ENCODE measurements around the gene MYLK. TPM values are rescaled to one million over a fixed set of nuclear protein-coding genes. Genes with fewer than 3 reads are reported as not detected.

The MYLK gene
- total and polyA plus RNA-seq, 9 donors, result 50.2 to 645 (median 205) TPM

DNA sequence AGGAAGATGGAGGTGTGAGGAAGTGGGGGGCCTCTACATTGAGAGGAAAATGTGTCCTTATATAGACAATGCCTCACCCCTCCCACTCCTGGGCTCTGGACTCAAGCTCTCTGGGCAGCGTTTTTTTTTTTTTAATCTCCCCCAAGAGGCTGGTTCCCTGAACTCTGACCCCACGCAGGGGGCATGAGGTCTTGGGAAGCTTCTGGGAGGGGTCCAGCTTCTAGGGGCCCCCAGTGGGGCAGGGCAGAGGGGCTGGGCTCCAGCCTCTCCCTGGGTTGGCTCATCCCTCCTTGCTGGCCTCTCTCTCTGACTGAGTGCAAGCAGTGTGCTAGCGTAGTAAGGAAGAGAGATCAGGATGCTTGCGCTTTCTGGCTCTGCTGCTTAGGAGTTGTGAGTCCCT lies 197.9 kb downstream of the MYLK start:
- H3K4me1 ChIP-seq (ENCODE audit: insufficient read depth), result peaks cover 5% of the 10 kb centered on the region
- H3K36me3 ChIP-seq, result no peaks in the 10 kb centered on the region
- 56 to 62% (median 60%) methylated on average over 4 of the region's 4 CpGs for WGBS, 3 donors
- no peak for DNase-seq
- intact Hi-C loops (cut with DNase I), result no loop called here
- peak overlapping the region in 1 of 2 donors; percentile 53 for H3K27ac ChIP-seq
- no peak overlapping the region for H3K4me3 ChIP-seq
- no peaks in the 10 kb centered on the region for H3K9me3 ChIP-seq
- no peaks in the 10 kb centered on the region for H3K27me3 ChIP-seq
- TF ChIP-seq POLR2A (IDR thresholded peaks at IDR 0.05) (no peak), EP300 (IDR thresholded peaks at IDR 0.05) (no peak)
- TF ChIP-seq, protein P1, sequence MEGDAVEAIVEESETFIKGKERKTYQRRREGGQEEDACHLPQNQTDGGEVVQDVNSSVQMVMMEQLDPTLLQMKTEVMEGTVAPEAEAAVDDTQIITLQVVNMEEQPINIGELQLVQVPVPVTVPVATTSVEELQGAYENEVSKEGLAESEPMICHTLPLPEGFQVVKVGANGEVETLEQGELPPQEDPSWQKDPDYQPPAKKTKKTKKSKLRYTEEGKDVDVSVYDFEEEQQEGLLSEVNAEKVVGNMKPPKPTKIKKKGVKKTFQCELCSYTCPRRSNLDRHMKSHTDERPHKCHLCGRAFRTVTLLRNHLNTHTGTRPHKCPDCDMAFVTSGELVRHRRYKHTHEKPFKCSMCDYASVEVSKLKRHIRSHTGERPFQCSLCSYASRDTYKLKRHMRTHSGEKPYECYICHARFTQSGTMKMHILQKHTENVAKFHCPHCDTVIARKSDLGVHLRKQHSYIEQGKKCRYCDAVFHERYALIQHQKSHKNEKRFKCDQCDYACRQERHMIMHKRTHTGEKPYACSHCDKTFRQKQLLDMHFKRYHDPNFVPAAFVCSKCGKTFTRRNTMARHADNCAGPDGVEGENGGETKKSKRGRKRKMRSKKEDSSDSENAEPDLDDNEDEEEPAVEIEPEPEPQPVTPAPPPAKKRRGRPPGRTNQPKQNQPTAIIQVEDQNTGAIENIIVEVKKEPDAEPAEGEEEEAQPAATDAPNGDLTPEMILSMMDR (IDR thresholded peaks at IDR 0.05), result no peak

DNA sequence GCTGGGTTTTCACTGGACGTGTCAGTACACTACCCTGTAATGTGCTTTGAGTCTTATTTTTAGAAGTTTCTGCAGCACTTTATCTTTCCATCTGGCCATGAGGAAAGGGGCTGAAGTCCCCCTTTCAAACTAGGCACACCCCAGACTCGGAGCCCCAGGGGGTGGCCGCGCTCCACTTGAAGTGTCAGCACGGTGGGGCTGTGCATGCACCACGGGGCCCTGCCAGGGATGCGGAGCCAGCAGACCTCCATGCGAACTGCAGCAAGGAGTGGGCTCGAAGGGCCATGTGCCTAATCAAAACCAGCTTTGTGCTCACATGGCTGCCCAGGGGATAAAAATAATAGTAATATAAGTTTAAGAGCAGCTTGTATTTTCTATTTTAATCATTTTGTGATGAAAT lies 198.4 kb downstream of the MYLK start:
- Histone ChIP-seq H3K4me3 (no peak overlapping the region), H3K36me3 (no peaks in the 10 kb centered on the region), H3K27ac (no peak overlapping the region), H3K27me3 (no peaks in the 10 kb centered on the region), H3K4me1 (ENCODE audit: insufficient read depth) (peaks cover 5% of the 10 kb centered on the region), H3K9me3 (no peaks in the 10 kb centered on the region)
- WGBS, 3 donors, result 80 to 83% (median 82%) methylated on average over 9 of the region's 9 CpGs
- intact Hi-C loops (cut with DNase I), result no loop called here
- DNase-seq, result no peak
- TF ChIP-seq POLR2A (IDR thresholded peaks at IDR 0.05) (no peak), EP300 (IDR thresholded peaks at IDR 0.05) (no peak)
- TF ChIP-seq, protein P1 (IDR thresholded peaks at IDR 0.05), result no peak

DNA sequence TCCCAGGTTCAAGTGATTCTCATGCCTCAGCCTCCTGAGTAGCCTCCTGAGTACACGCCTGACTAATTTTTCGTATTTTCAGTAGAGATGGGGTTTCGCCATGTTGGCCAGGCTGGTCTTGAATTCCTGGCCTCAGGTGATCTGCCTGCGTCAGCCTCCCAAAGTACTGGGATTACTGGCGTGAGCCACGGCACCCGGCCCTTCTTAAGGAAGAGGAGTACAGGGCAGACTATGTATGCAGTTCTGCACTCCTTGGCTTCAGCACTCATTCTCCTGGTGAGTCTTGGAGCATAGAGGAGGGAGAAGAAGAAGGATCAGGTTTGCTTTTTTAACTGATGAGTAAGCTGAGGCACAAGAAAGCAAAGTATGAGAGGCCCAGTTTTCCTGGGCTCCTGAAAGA lies 199.5 kb downstream of the MYLK start:
- intact Hi-C loops (cut with DNase I), result no loop called here
- no peaks in the 10 kb centered on the region for H3K36me3 ChIP-seq
- no peaks in the 10 kb centered on the region for H3K27me3 ChIP-seq
- no peaks in the 10 kb centered on the region for H3K9me3 ChIP-seq
- no peak overlapping the region for H3K4me3 ChIP-seq
- 90 to 96% (median 94%) methylated on average over 7 of the region's 7 CpGs for WGBS, 3 donors
- H3K4me1 ChIP-seq (ENCODE audit: insufficient read depth), result peaks cover 10% of the 10 kb centered on the region
- no peak overlapping the region for H3K27ac ChIP-seq
- no peak for TF ChIP-seq POLR2A (IDR thresholded peaks at IDR 0.05)
- DNase-seq, result no peak

DNA sequence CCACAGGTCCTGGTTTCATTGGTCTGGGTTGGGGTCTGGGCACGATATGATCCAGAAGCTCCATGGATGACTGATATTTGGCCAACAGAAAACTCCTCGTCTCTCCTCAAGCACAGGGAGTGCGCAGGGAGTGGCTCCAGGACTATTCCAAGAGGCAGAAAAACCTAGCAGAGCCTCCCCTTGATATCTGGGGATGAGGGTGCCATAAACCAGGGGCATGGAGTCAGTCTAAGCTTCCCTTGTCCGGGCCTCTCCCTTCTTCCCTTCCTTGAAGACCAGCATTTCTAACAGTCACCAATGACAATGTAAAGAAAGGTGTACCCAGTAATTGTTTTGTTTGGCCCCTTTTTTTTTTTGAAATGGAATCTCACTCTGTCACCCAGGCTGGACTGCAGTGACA lies 199.9 kb downstream of the MYLK start:
- Histone ChIP-seq H3K27me3 (no peaks in the 10 kb centered on the region), H3K27ac (no peak overlapping the region), H3K36me3 (no peaks in the 10 kb centered on the region), H3K4me3 (no peak overlapping the region), H3K4me1 (ENCODE audit: insufficient read depth) (peaks cover 11% of the 10 kb centered on the region), H3K9me3 (no peaks in the 10 kb centered on the region)
- TF ChIP-seq EP300 (IDR thresholded peaks at IDR 0.05) (no peak), POLR2A (IDR thresholded peaks at IDR 0.05) (no peak)
- TF ChIP-seq, protein P1 (IDR thresholded peaks at IDR 0.05), result no peak
- no peak for DNase-seq
- intact Hi-C loops (cut with DNase I), result no loop called here
- WGBS, 3 donors, result 82 to 91% (median 85%) methylated on average over 4 of the region's 4 CpGs

DNA sequence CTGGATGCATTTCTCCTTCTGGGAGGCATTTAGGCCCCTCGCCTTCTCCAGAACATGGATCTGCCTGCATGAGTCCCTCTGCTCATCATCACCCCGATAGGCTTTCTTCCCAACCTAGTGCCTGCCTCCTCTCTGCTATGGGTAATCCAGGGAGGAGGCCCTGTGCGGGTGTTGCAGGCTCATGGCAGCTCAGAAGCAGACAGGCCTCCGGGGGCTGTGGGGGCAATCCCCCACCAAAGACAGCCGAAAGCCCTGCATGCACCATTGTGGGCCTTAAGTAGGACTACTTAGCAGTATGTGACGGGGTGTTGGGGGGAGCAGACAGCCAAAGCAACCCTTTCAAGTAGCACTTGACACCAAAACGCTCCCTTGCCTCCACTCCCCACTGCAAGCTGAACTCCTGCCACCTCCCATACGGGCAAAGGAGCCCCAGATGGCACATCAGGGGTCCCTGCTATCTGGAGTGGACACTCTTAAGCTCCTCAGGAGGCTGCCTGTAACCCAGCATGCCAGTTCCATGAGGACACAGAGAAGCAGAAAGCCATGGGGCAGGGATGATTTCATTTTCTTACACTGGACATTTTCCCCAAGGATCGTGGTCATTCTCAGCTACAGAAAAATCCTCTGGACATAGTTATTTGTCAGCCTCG lies 200.5 kb downstream of the MYLK start:
- Histone ChIP-seq H3K9me3 (no peaks in the 10 kb centered on the region), H3K4me1 (ENCODE audit: insufficient read depth) (peaks cover 11% of the 10 kb centered on the region), H3K27ac (no peak overlapping the region), H3K36me3 (no peaks in the 10 kb centered on the region), H3K27me3 (no peaks in the 10 kb centered on the region), H3K4me3 (no peak overlapping the region)
- 83 to 89% (median 88%) methylated on average over 10 of the region's 10 CpGs for WGBS, 3 donors
- intact Hi-C loops (cut with DNase I), result no loop called here
- TF ChIP-seq POLR2A (IDR thresholded peaks at IDR 0.05) (no peak), EP300 (IDR thresholded peaks at IDR 0.05) (no peak)
- TF ChIP-seq, protein P1 (IDR thresholded peaks at IDR 0.05), result no peak
- DNase-seq, result no peak
